HCT116 (cell line): ENCODE data around the gene RPL13.

Source experiments
- CTCF ChIP-seq, 3 experiments: fragments of 200-600 bp in 1 of 3; sonication (generic) in 1 of 3; IDR thresholded peaks in 2 of 3; conservative IDR thresholded peaks in 1 of 3; 2 replicates each; pipeline ENCODE4 v1.5.1; 2012 to 2017; ENCODE audit warnings: low read depth in 2 of 3, low read length in 2 of 3, antibody characterized with exemption in 1 of 3, borderline replicate concordance in 1 of 3, control low read depth in 1 of 3, mild to moderate bottlenecking in 1 of 3, mixed read lengths in 1 of 3, mixed run types in 1 of 3, moderate library complexity in 1 of 3; ENCODE audit not compliant: insufficient read depth in 1 of 3
- EZH2phosphoT487 ChIP-seq: fragments of 200-600 bp; IDR thresholded peaks from 2 replicates; pipeline ENCODE4 v1.6.1; 2018; ENCODE audit warnings: antibody characterized with exemption, borderline replicate concordance
- JUND ChIP-seq: IDR thresholded peaks from 2 replicates; pipeline ENCODE4 v1.6.1; 2012
- MAX ChIP-seq: IDR thresholded peaks from 2 replicates; pipeline ENCODE4 v1.6.1; 2012
- POLR2A ChIP-seq: IDR thresholded peaks from 2 replicates; pipeline ENCODE4 v1.7.0; 2011; ENCODE audit warnings: borderline replicate concordance; ENCODE audit not compliant: insufficient read depth, insufficient read length; ENCODE audit errors: extremely low read depth
- POLR2AphosphoS5 ChIP-seq: IDR thresholded peaks from 2 replicates; pipeline ENCODE4 v1.6.1; 2011; ENCODE audit warnings: mild to moderate bottlenecking, low read depth, low read length, moderate library complexity
- SRF ChIP-seq: IDR thresholded peaks from 2 replicates; pipeline ENCODE4 v1.6.1; 2012; ENCODE audit warnings: low read depth
- TCF7L2 ChIP-seq: IDR thresholded peaks from 2 replicates; pipeline ENCODE4 v1.7.0; 2011; ENCODE audit warnings: borderline replicate concordance, inconsistent platforms; ENCODE audit not compliant: insufficient read depth, insufficient read length; ENCODE audit errors: extremely low read depth
- YY1 ChIP-seq: IDR thresholded peaks from 2 replicates; pipeline ENCODE4 v1.6.1; 2011; ENCODE audit warnings: low read length, low read depth, moderate library complexity, mild to moderate bottlenecking; ENCODE audit not compliant: insufficient replicate concordance; ENCODE audit errors: extremely low read depth

- TF ChIP-seq CTCF (IDR thresholded peaks at IDR 0.05 in 2 of 3, conservative IDR thresholded peaks at IDR 0.05 in 1 of 3; ENCODE audit: borderline replicate concordance in 1 of 3, insufficient read depth in 1 of 3, low read depth in 2 of 3, low read length in 2 of 3) (no peak), MAX (no peak), YY1 (no peak), POLR2A (no peak), TCF7L2 (no peak), POLR2AphosphoS5 (no peak), SRF (no peak), JUND (no peak), EZH2phosphoT487 (no peak)
Measured at GRCh38 chr16:89584768-89585549, 24.5 kb downstream of the RPL13 start.
